Middle frontal gyrus (tissue), 1 donor: Measurements from ENCODE around the gene POLR2E.

Source experiments
- DNase-seq: peaks from one replicate; pipeline ENCODE4 v3.0.0-alpha.2; 2015; ENCODE audit warnings: low spot score; ENCODE audit errors: extremely low spot score

The POLR2E gene

DNA sequence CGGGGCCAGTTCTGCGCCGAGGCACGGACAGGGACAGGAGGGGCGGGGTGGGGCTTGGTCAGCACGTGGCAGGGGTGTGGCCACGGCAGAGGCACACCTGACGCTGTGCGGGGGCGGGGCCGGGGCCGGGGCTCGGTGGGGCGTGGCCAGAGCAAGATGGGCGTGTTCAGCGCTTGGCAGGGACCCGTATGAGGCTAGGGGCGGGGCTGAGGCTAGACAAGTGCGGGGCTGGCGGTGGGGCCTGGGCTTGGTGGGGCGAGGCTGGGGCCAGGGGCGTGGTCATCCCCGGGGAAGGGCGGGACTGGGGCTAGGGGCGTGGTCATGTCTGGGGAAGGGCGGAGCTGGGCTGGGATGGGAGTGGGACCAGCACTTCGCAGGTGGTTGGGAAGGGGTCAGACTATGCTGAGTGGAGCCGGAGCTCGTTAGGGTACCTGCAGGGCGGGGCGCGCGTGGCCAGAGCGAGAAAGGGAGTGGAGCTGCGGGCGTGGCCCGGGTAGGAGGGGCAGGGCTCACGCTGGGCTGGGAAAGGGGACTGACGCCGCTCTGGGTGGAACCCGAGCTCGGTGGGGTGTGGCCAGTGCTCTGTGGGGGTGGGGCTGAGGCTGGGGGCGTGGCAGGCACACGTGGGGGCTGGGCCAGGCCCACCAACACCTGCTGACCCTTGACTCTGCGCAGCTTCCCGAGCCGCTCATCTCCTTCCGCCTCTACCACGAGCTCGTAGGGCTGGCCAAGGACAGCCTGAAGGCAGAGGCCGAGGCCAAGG, 12.8 kb downstream of the POLR2E start:
- DNase-seq, result no peak

DNA sequence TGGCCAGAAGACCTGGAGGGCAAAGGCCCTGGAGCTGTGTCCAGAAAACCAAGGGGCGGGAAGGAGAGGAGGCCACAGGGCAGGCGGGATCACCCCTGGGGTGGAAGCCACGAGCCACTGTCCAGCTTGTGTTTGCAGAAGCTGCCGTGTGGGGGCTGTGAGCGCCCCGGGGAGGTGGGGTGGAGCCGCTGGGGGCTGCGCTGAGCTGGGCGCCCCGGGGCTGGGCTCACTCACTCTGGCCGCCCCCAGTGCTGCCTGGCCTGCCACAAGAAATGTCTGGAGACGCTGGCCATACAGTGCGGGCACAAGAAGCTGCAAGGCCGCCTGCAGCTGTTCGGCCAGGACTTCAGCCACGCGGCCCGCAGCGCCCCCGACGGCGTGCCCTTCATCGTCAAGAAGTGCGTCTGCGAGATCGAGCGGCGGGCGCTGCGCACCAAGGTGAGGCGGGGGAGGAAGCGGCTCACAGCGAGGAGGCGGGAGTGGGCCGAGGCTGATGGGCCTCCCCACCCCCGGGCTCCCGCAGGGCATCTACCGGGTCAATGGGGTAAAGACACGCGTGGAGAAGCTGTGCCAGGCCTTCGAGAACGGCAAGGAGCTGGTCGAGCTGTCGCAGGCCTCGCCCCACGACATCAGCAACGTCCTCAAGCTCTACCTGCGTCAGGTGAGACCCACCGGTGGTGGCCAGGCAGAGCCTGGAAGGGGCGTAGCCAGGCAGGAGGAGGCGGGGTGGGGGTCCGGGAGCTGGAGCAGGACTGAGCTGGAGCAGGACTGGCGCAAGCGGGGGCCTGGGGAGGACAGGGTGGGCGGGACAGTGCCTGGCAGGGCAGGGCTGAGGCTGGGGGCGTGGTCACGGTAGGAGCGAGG, 13.6 kb downstream of the POLR2E start:
- no peak for DNase-seq

GRCh38 chr19:1080360-1081161, 14.6 kb downstream of the POLR2E start:
- no peak for DNase-seq

DNA sequence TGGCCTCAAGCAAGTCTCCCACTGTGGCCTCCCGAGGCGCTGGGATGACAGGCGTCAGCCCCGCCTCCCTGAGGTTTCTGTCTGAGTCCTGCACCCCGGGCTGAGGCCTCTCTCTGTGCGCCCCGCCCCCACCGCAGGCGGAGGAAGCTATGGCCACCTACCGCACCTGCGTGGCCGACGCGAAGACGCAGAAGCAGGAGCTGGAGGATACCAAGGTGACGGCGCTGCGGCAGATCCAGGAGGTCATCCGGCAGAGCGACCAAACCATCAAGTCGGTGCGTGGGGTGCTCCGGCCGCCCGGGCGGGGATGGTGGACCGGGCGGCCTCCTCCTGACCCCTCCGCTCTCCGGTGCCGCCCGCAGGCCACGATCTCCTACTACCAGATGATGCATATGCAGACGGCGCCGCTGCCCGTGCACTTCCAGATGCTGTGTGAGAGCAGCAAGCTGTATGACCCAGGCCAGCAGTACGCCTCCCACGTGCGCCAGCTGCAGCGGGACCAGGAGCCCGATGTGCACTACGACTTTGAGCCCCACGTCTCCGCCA, 15.5 kb downstream of the POLR2E start:
- DNase-seq, result no peak

DNA sequence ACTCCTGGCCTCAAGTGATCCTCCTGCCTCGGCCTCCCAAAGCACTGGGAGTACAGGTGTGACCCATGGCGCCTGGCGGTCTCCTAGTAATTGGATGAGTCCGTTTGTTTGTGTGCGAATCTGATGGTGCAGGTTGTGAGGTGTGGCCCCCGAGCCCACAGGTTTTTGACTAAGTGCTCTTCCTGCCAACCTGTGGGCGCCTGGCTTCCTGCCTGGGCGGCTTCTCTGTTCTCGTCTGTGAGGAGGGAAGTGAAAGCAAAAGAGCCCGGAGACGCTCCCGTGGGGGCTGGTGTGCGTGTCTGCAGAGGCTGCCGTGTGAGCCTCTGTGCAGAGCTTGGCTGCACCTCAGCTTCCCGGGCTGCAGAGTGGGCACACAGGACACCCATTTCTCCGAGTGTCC, 18.2 kb downstream of the POLR2E start:
- no peak for DNase-seq

DNA sequence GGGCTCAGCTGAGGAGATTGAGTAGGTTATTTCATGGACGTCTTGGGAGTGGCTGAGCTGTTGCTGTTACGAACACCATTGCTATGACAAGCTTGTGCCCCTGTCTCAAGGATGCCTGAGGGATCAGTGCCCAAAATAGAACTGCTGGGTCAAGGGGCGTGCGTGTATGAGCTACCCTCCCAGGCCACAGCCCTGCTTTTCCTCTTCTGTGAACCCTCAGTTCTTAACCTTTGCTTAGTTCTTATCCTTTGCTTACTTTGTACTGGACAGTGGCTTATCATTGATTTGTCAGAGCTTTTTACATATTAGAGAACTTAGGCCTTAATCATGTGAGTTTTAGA, 19.2 kb downstream of the POLR2E start:
- DNase-seq, result no peak

DNA sequence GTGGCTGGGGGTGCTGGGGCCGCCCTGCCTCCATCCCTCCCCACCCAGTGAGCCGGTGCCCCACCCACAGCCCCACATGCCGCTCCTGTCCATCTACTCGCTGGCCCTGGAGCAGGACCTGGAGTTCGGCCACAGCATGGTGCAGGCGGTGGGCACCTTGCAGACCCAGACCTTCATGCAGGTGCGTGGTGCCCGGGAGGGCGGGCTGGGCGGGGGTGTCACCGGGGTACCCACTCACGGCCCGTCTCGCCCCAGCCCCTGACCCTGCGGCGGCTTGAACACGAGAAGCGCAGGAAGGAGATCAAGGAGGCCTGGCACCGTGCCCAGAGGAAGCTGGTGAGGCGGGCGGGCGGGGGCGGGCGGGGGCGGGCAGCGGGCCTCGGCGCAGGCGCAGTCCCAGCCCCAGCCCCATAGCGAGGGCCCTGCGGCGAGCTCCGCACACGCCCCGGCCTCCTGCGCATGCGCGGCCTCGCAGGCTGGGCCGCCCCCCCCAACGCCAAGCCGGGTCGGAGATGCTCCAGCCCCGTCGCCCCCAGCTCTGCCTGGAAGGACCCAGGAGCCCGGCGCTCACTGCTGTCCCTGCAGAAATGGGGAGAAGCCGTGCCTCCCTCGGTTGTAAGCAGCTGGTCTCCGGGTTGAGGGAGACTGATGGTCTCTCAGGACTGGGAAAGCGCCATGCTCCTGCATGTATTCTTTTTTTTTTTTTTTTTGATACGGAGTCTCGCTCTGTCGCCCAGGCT, 20.5 kb downstream of the POLR2E start:
- no peak for DNase-seq

GRCh38 chr19:1073956-1074517, 21.1 kb downstream of the POLR2E start:
- no peak for DNase-seq

DNA sequence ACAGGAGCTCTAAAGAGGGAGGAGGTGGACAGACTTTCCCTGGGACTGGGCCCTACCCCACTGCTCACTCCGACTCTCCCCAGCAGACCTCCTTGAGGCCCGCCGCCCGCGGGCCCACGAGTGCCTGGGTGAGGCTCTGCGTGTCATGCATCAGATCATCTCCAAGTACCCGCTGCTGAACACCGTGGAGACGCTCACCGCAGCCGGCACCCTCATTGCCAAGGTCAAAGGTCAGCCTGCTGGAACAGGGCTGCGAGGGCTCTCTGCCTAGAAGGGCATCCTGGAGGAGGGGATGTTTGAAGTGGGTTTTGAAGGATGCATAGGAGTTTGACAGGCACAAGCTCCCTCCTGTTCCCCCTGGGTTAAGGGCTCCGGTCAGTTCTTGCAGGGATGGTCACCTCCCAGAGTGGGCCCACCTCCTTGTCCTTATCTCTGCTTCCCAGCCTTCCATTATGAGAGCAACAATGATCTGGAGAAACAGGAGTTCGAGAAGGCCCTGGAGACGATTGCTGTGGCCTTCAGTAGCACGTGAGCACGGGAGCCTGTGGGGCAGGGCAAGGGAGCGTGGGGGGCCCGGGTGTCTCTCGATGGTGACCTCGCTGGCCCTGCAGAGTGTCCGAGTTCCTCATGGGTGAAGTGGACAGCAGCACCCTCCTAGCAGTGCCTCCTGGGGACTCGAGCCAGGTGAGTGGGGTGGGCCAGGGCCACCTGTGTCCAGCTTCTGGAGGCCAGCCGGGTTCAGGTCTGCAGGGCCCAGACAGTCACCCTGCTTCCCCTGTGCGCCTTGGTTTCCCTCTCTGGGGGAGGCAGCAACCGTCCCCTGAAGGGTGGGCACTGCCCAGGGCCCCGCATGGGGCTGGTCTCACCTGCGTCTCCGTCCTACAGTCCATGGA, 21.9 kb downstream of the POLR2E start:
- no peak for DNase-seq

DNA sequence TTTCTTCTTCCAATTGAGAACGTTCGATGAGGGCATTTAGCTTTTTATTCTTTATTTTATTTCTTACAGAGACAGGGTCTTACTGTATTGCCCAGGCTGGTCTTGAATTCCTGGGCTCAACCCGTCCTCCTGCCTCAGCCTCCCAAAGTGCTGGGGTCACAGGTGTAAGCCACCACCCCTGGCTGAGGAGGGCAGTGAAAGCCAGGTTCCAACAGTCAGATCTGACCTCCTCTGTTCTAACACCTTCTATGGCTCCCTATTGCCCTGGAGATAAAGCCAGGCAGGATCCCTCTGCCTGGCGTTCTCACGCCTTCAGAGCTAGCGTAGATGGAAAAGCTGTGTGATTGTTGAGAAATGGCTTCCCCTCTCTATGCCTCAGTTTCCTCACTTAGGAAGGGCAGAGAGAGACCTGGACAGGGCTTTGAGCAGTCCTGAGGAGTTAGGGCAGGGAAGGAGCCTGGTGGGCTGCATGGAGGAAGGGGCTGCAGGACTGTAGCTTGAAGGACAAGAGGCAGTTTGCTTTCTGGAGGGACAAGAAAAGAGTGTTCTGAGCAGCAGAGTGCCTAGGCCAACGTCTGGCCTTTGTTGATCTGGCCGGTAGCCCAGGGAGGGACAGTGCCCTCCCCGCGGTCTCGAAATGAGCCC, 22.7 kb downstream of the POLR2E start:
- DNase-seq, result no peak

GRCh38 chr19:1070931-1071791, 24.0 kb downstream of the POLR2E start:
- no peak for DNase-seq

GRCh38 chr19:1070576-1070930, 24.6 kb downstream of the POLR2E start:
- no peak for DNase-seq

DNA sequence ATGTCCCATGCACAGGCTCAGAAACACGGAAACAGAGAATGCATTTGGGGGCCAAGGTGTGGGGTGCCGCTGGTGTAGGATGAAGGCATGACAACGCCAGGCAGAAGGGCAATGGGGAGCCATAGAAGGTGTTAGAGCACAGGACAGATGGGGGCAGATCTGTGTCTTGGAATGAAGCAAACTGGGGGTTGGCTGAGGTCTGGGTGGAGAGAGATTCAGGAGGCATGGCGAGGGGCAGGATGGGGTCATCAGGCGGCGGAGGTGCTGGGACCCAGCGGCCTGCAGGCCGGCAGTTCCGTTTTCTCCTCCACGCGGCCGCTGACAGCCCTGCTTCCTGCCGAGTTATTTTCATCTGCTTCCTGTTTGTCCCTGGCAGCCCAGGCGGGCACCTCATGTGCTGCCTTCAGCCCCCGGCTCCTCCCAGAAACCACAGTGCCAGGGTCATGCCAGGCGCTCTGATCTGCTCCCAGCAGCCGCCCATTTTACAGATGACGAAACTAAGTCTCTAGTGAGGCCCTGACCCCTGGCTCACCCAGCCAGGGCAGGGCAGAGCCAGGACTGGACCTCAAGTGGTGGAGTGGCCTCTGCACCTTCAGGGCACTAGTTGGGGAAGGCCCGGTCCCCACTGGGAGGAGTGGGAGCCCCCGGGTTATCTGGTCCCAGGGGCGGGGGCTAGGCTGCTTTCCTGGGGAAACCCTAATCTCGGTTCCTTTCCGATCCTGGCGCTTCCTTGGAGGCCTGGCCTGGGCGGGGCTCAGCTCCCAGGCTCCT, 26.0 kb downstream of the POLR2E start:
- DNase-seq, result no peak

- no peak for DNase-seq
Observed at GRCh38 chr19:1068009-1069001, 26.9 kb downstream of the POLR2E start.

GRCh38 chr19:1067341-1067957, 27.7 kb downstream of the POLR2E start:
- DNase-seq, result no peak
